Ishikawa (cell line): ENCODE results near the gene CCP110.

Experiments used
- CEBPB ChIP-seq: IDR thresholded peaks from 2 replicates; pipeline ENCODE4 v1.6.1; 2012
- CREB1 ChIP-seq: IDR thresholded peaks from 2 replicates; pipeline ENCODE4 v1.6.1; 2012; ENCODE audit warnings: low read depth
- EGR1 ChIP-seq: IDR thresholded peaks from 2 replicates; pipeline ENCODE4 v1.6.1; 2012
- EP300 ChIP-seq: IDR thresholded peaks from 2 replicates; pipeline ENCODE4 v1.6.1; 2012; ENCODE audit warnings: borderline replicate concordance
- FOXM1 ChIP-seq: IDR thresholded peaks from 2 replicates; pipeline ENCODE4 v1.6.1; 2012; ENCODE audit warnings: low read depth, borderline replicate concordance
- NFIC ChIP-seq: IDR thresholded peaks from 2 replicates; pipeline ENCODE4 v1.6.1; 2012
- RAD21 ChIP-seq: IDR thresholded peaks from 2 replicates; pipeline ENCODE4 v1.6.1; 2012; ENCODE audit warnings: low read depth
- TAF1 ChIP-seq: IDR thresholded peaks from 2 replicates; pipeline ENCODE4 v1.6.1; 2012; ENCODE audit warnings: low read depth, mild to moderate bottlenecking
- TCF12 ChIP-seq: IDR thresholded peaks from 2 replicates; pipeline ENCODE4 v1.6.1; 2012; ENCODE audit warnings: low read depth
- TEAD4 ChIP-seq: IDR thresholded peaks from 2 replicates; pipeline ENCODE4 v1.6.1; 2012
- YY1 ChIP-seq: IDR thresholded peaks from 2 replicates; pipeline ENCODE4 v1.6.1; 2012; ENCODE audit warnings: low read depth
- ZBTB7A ChIP-seq: IDR thresholded peaks from 2 replicates; pipeline ENCODE4 v1.6.1; 2012; ENCODE audit warnings: low read depth
- TF ChIP-seq, protein P1 (sequence below): IDR thresholded peaks from 2 replicates; pipeline ENCODE4 v1.6.1; 2012
- TF ChIP-seq, protein P2 (sequence below): IDR thresholded peaks from 2 replicates; pipeline ENCODE4 v1.6.1; 2012; ENCODE audit warnings: low read depth, mild to moderate bottlenecking

GRCh38 chr16:19527161-19527560, 3.4 kb downstream of the CCP110 start:
- TF ChIP-seq TAF1 (no peak), RAD21 (no peak), ZBTB7A (no peak), EP300 (no peak), YY1 (no peak), CREB1 (no peak), NFIC (no peak), TCF12 (no peak), EGR1 (no peak), CEBPB (no peak), FOXM1 (no peak), TEAD4 (no peak)
- TF ChIP-seq, protein P1, sequence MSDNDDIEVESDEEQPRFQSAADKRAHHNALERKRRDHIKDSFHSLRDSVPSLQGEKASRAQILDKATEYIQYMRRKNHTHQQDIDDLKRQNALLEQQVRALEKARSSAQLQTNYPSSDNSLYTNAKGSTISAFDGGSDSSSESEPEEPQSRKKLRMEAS, result no peak
- TF ChIP-seq, protein P2, sequence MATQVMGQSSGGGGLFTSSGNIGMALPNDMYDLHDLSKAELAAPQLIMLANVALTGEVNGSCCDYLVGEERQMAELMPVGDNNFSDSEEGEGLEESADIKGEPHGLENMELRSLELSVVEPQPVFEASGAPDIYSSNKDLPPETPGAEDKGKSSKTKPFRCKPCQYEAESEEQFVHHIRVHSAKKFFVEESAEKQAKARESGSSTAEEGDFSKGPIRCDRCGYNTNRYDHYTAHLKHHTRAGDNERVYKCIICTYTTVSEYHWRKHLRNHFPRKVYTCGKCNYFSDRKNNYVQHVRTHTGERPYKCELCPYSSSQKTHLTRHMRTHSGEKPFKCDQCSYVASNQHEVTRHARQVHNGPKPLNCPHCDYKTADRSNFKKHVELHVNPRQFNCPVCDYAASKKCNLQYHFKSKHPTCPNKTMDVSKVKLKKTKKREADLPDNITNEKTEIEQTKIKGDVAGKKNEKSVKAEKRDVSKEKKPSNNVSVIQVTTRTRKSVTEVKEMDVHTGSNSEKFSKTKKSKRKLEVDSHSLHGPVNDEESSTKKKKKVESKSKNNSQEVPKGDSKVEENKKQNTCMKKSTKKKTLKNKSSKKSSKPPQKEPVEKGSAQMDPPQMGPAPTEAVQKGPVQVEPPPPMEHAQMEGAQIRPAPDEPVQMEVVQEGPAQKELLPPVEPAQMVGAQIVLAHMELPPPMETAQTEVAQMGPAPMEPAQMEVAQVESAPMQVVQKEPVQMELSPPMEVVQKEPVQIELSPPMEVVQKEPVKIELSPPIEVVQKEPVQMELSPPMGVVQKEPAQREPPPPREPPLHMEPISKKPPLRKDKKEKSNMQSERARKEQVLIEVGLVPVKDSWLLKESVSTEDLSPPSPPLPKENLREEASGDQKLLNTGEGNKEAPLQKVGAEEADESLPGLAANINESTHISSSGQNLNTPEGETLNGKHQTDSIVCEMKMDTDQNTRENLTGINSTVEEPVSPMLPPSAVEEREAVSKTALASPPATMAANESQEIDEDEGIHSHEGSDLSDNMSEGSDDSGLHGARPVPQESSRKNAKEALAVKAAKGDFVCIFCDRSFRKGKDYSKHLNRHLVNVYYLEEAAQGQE, result no peak
